H1 (cell line): ENCODE results near the gene DIP2C. TPM values are rescaled to one million over a fixed set of nuclear protein-coding genes. Genes with fewer than 3 reads are reported as not detected.

Experiments
- CTCF ChIA-PET: fragments of 300-600 bp; sonication (Branson Sonifier 250); formaldehyde crosslinking; loops from one replicate; lab custom pipeline; 2021; ENCODE audit not compliant: partially characterized antibody; lab: Charles Lee
- POLR2A ChIA-PET: fragments of 300-600 bp; sonication (Branson Sonifier 250); formaldehyde crosslinking; loops from one replicate; lab custom pipeline; 2021; ENCODE audit warnings: inconsistent platforms; ENCODE audit not compliant: partially characterized antibody; lab: Charles Lee
- DNase-seq, 2 experiments: peaks; one replicate each; pipeline versions ENCODE4 v3.0.0 to v3.0.0-alpha.2; 2010 to 2022; ENCODE audit warnings: low spot score in 2 of 2, low read depth in 1 of 2, mixed read lengths in 1 of 2
- FAIRE-seq: peaks from 2 replicates; lab custom pipeline; 2011; peaks lifted over from hg19 to GRCh38; lab: Jason Lieb, UNC
- H2AFZ ChIP-seq: 2 replicates; pipeline ENCODE4 v1.8.1; 2012; ENCODE audit warnings: low read length, inconsistent platforms
- H2AK5ac ChIP-seq: 2 replicates; pipeline ENCODE4 v1.6.1; 2013; ENCODE audit warnings: low read depth, low read length
- H2BK120ac ChIP-seq: replicated peaks from 2 replicates; pipeline ENCODE3; 2013; ENCODE audit warnings: low read depth, low read length, inconsistent platforms
- H2BK12ac ChIP-seq: 2 replicates; pipeline ENCODE4 v1.6.1; 2013; ENCODE audit warnings: low read depth, low read length
- H2BK15ac ChIP-seq: 2 replicates; pipeline ENCODE4 v1.6.1; 2013; ENCODE audit warnings: low read length
- H2BK20ac ChIP-seq: 2 replicates; pipeline ENCODE4 v1.6.1; 2013; ENCODE audit warnings: low read length
- H2BK5ac ChIP-seq: 2 replicates; pipeline ENCODE4 v1.6.1; 2013; ENCODE audit warnings: low read depth, low read length
- H3K14ac ChIP-seq: 2 replicates; pipeline ENCODE4 v1.6.1; 2013; ENCODE audit warnings: inconsistent platforms; ENCODE audit not compliant: insufficient read length
- H3K18ac ChIP-seq: 2 replicates; pipeline ENCODE4 v1.6.1; 2013; ENCODE audit warnings: low read length; ENCODE audit errors: extremely low read depth
- H3K23ac ChIP-seq: 2 replicates; pipeline ENCODE4 v1.6.1; 2013; ENCODE audit warnings: inconsistent platforms; ENCODE audit not compliant: insufficient read length
- H3K23me2 ChIP-seq: 2 replicates; pipeline ENCODE4 v1.6.1; 2013; ENCODE audit warnings: low read depth, low read length
- H3K27ac ChIP-seq: 2 replicates; pipeline ENCODE4 v1.6.1; 2011; ENCODE audit warnings: low read depth, low read length, inconsistent platforms
- H3K27me3 ChIP-seq, 4 experiments: replicated peaks in 1 of 4; 1 replicate in 1 of 4; 2 replicates in 3 of 4; pipeline versions ENCODE4 v1.6.1 to v1.8.1; 2011 to 2013; ENCODE audit warnings: low read length in 3 of 4, mild to moderate bottlenecking in 3 of 4, inconsistent platforms in 2 of 4, mixed read lengths in 2 of 4, moderate library complexity in 1 of 4; ENCODE audit not compliant: control insufficient read depth in 3 of 4, insufficient read depth in 3 of 4; ENCODE audit errors: extremely low read depth in 1 of 4
- H3K36me3 ChIP-seq, 4 experiments: 2 replicates each; pipeline versions ENCODE4 v1.6.1 to v1.8.1; 2011 to 2013; ENCODE audit warnings: mild to moderate bottlenecking in 4 of 4, low read length in 3 of 4, moderate library complexity in 2 of 4, control low read depth in 1 of 4, inconsistent platforms in 1 of 4; ENCODE audit not compliant: insufficient read depth in 4 of 4, control insufficient read depth in 2 of 4
- H3K4ac ChIP-seq: replicated peaks from 2 replicates; pipeline ENCODE3; 2013; ENCODE audit warnings: low read length, low read depth, mixed read lengths, inconsistent platforms; ENCODE audit not compliant: insufficient read length
- H3K4me1 ChIP-seq, 4 experiments: replicated peaks in 1 of 4; 1 replicate in 1 of 4; 2 replicates in 3 of 4; pipeline versions ENCODE4 v1.6.1 to v1.8.1; 2011 to 2013; ENCODE audit warnings: low read length in 3 of 4, inconsistent platforms in 2 of 4, mixed read lengths in 1 of 4; ENCODE audit not compliant: insufficient read depth in 4 of 4, control insufficient read depth in 3 of 4
- H3K4me2 ChIP-seq, 2 experiments: 2 replicates each; pipeline versions ENCODE4 v1.6.1 to v1.8.1; 2011 to 2013; ENCODE audit warnings: low read depth in 2 of 2, low read length in 2 of 2, control low read depth in 1 of 2, inconsistent platforms in 1 of 2, mild to moderate bottlenecking in 1 of 2; ENCODE audit not compliant: insufficient read depth in 1 of 2
- H3K4me3 ChIP-seq, 4 experiments: fragments of 200-600, 300-600 bp in 1 of 4; sonication (generic), shearing (Covaris generic), sonication (Bioruptor Twin) in 1 of 4; 2 replicates each; pipeline versions ENCODE4 v1.5.1 to v1.8.1; 2011 to 2016; ENCODE audit warnings: low read length in 4 of 4, low read depth in 3 of 4, control low read depth in 2 of 4, inconsistent platforms in 2 of 4, mild to moderate bottlenecking in 2 of 4, mixed read lengths in 1 of 4, moderate library complexity in 1 of 4; ENCODE audit not compliant: insufficient read depth in 2 of 4; ENCODE audit errors: extremely low read depth in 1 of 4
- H3K56ac ChIP-seq: replicated peaks from 2 replicates; pipeline ENCODE3; 2013; ENCODE audit warnings: low read depth, mild to moderate bottlenecking, mixed read lengths, low read length, inconsistent platforms; ENCODE audit not compliant: insufficient read length
- H3K79me1 ChIP-seq: 2 replicates; pipeline ENCODE4 v1.6.1; 2013; ENCODE audit warnings: low read depth, low read length, control low read depth
- H3K79me2 ChIP-seq, 2 experiments: 2 replicates each; pipeline versions ENCODE4 v1.6.1 to v1.8.1; 2012 to 2013; ENCODE audit warnings: low read length in 2 of 2, mild to moderate bottlenecking in 2 of 2, inconsistent platforms in 1 of 2; ENCODE audit not compliant: insufficient read depth in 2 of 2, control insufficient read depth in 1 of 2
- H3K9ac ChIP-seq, 4 experiments: replicated peaks in 1 of 4; 1 replicate in 1 of 4; 2 replicates in 3 of 4; pipeline versions ENCODE4 v1.6.1 to v1.8.1; 2011 to 2013; ENCODE audit warnings: low read depth in 3 of 4, low read length in 3 of 4, control low read depth in 2 of 4, mild to moderate bottlenecking in 2 of 4, moderate library complexity in 2 of 4, inconsistent platforms in 1 of 4; ENCODE audit errors: extremely low read depth in 1 of 4
- H3K9me3 ChIP-seq, 2 experiments: 2 replicates each; pipeline versions ENCODE4 v1.6.1 to v1.8.1; 2012 to 2013; ENCODE audit warnings: mild to moderate bottlenecking in 2 of 2, moderate library complexity in 2 of 2, control low read depth in 1 of 2, inconsistent platforms in 1 of 2, low read depth in 1 of 2, low read length in 1 of 2, mixed read lengths in 1 of 2; ENCODE audit not compliant: insufficient read depth in 2 of 2
- H4K20me1 ChIP-seq, 2 experiments: replicated peaks in 1 of 2; 2 replicates each; pipeline versions ENCODE3 to v1.8.1; 2011 to 2013; ENCODE audit warnings: inconsistent platforms in 2 of 2, low read length in 2 of 2, mild to moderate bottlenecking in 1 of 2; ENCODE audit not compliant: insufficient read depth in 2 of 2, control insufficient read depth in 1 of 2
- H4K5ac ChIP-seq: 2 replicates; pipeline ENCODE4 v1.6.1; 2013; ENCODE audit warnings: low read length, low read depth, mixed read lengths, inconsistent platforms; ENCODE audit not compliant: insufficient read length
- H4K8ac ChIP-seq: 2 replicates; pipeline ENCODE4 v1.8.0; 2013; ENCODE audit warnings: mild to moderate bottlenecking, moderate library complexity, low read length, inconsistent platforms; ENCODE audit not compliant: insufficient read depth; ENCODE audit errors: extremely low read depth
- H4K91ac ChIP-seq: replicated peaks from 2 replicates; pipeline ENCODE3; 2013; ENCODE audit warnings: low read length, mixed read lengths, inconsistent platforms; ENCODE audit not compliant: insufficient read length
- CHD1 ChIP-seq: IDR thresholded peaks from 2 replicates; pipeline ENCODE4 v1.6.1; 2012; ENCODE audit warnings: low read depth, low read length, improper control_type of control experiment
- E2F6 ChIP-seq: IDR thresholded peaks from 2 replicates; pipeline ENCODE4 v1.6.1; 2012; ENCODE audit warnings: inconsistent platforms
- GTF2F1 ChIP-seq: IDR thresholded peaks from 2 replicates; pipeline ENCODE4 v1.6.1; 2012; ENCODE audit warnings: low read depth, low read length, improper control_type of control experiment, borderline replicate concordance
- JUND ChIP-seq: IDR thresholded peaks from 2 replicates; pipeline ENCODE4 v1.6.1; 2011; ENCODE audit warnings: mild to moderate bottlenecking, improper control_type of control experiment, low read length
- KDM5A ChIP-seq: fragments of 200-600 bp; IDR thresholded peaks from 2 replicates; pipeline ENCODE4 v1.7.1; 2012; ENCODE audit warnings: mild to moderate bottlenecking, low read length, inconsistent platforms, mixed read lengths
- MAX ChIP-seq: IDR thresholded peaks from 2 replicates; pipeline ENCODE4 v1.6.1; 2012; ENCODE audit warnings: inconsistent platforms
- PHF8 ChIP-seq: fragments of 200-600 bp; sonication (generic); conservative IDR thresholded peaks from 2 replicates; pipeline ENCODE4 v1.7.1; 2012; ENCODE audit warnings: low read depth, mild to moderate bottlenecking, inconsistent platforms, low read length, moderate library complexity
- RXRA ChIP-seq: IDR thresholded peaks from 2 replicates; pipeline ENCODE4 v1.6.1; 2011; ENCODE audit warnings: low read depth, mild to moderate bottlenecking, low read length, moderate library complexity; ENCODE audit not compliant: insufficient read depth
- SIN3A ChIP-seq, 2 experiments: IDR thresholded peaks in 1 of 2; conservative IDR thresholded peaks in 1 of 2; 2 replicates each; pipeline ENCODE4 v1.6.1; 2011 to 2012; ENCODE audit warnings: low read length in 2 of 2, improper control_type of control experiment in 1 of 2, low read depth in 1 of 2, mild to moderate bottlenecking in 1 of 2
- SP1 ChIP-seq: IDR thresholded peaks from 2 replicates; pipeline ENCODE4 v1.6.1; 2011; ENCODE audit warnings: low read depth, low read length
- SP4 ChIP-seq: IDR thresholded peaks from 2 replicates; pipeline ENCODE4 v1.6.1; 2012; ENCODE audit warnings: low read length, inconsistent platforms
- TAF7 ChIP-seq: optimal IDR thresholded peaks from 2 replicates; pipeline ENCODE3; 2011; ENCODE audit warnings: low read depth, mild to moderate bottlenecking, inconsistent platforms, low read length, moderate library complexity, borderline replicate concordance
- TCF12 ChIP-seq: IDR thresholded peaks from 2 replicates; pipeline ENCODE4 v1.6.1; 2011; ENCODE audit warnings: low read depth, mild to moderate bottlenecking, low read length
- YY1 ChIP-seq: IDR thresholded peaks from 2 replicates; pipeline ENCODE4 v1.6.1; 2011; ENCODE audit warnings: low read depth, mild to moderate bottlenecking, low read length
- WGBS, 2 experiments: shearing (Covaris generic) in 1 of 2; methylation state at CpG; one replicate each; pipeline versions ENCODE4 v1.1.6 to v1.1.7; 2013 to 2015; ENCODE audit warnings: low lambda C conversion rate in 2 of 2, mixed read lengths in 2 of 2, inconsistent platforms in 1 of 2, low coverage in 1 of 2, missing lambda C conversion rate in 1 of 2; ENCODE audit not compliant: insufficient replicate concordance in 2 of 2, insufficient coverage in 1 of 2, insufficient read length in 1 of 2; ENCODE audit errors: extremely low coverage in 1 of 2, missing lambda C conversion rate in 1 of 2; 5-methylcytosine and 5-hydroxymethylcytosine counted together
- polyA plus RNA-seq, 7 experiments: library from polyadenylated mRNA; depleted of rRNA in 3 of 7; stranded (reverse) in 5 of 7; unstranded in 2 of 7; fragments of >200 nt in 5 of 7; fragments of 200-250 nt in 2 of 7; gene quantifications; 1 replicate in 5 of 7; 2 replicates in 1 of 7; 4 replicates in 1 of 7; pipeline versions ENCODE4 v1.2.1 to v1.2.3, GENCODE V29; 2011 to 2013; ENCODE audit warnings: missing spikeins in 2 of 7, mixed read lengths in 2 of 7
- total RNA-seq: library from RNA; stranded (reverse); fragmentation: NEBNext Ultra II Directional; extraction: Animal tissue kit (Norgen Biotek cat#: 25700); gene quantifications from 2 replicates; pipeline ENCODE4 v1.2.1, GENCODE V29; 2021

Gene DIP2C
- total and polyA plus RNA-seq, 2 of the 8 experiments (the other 6 are each of a cell fraction or from before 2014, with no cell fraction given): 3.8 to 9.3 TPM

DNA sequence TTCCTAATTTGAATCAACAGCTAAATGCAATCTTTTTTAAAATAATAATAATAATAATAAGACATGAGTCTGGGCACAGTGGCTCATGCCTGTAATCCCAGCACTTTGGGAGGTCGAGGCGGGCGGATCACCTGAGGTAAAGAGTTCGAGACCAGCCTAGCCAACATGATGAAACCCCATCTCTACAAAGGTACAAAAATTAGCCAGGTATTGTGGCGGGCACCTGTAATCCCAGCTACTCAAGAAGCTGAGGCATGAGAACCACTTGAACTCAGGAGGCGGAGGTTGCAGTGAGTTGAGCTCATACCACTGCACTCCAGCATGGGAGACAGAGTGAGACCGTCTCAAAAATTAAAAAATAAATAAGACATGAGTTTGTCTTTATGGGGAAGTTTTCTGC, 3.9 kb downstream of the DIP2C start:
- ChIA-PET CTCF (interaction anchor here (1.0 kb wide), 1 partner anchor 10 kb away, joined by 4 read pairs; no protein-coding TSS in a partner anchor), POLR2A (interaction anchor here (1.0 kb wide), 2 partner anchors 10 to 24 kb away, joined by 3 read pairs; no protein-coding TSS in a partner anchor)
- no peak overlapping the region for H4K5ac ChIP-seq
- H3K27me3 ChIP-seq: peaks cover 0 to 7% (median 4%) of the 10 kb centered on the region in 4 experiments; a peak in 3 of 7 replicates
- no peak overlapping the region for H2AK5ac ChIP-seq
- H3K4me1 ChIP-seq: peaks cover 0 to 7% (median 3%) of the 10 kb centered on the region in 4 experiments; a peak in 3 of 7 replicates
- H4K91ac ChIP-seq: no peak overlapping the region
- no peak overlapping the region for H4K8ac ChIP-seq
- no peak for FAIRE-seq
- peaks cover 12% of the 10 kb centered on the region for H3K79me1 ChIP-seq
- no peaks in the 10 kb centered on the region for H3K9me3 ChIP-seq
- no peak for TF ChIP-seq CHD1
- no peak for TF ChIP-seq E2F6
- no peak for TF ChIP-seq PHF8
- no peak for TF ChIP-seq YY1
- no peak for TF ChIP-seq JUND
- TF ChIP-seq RXRA: no peak
- no peak for TF ChIP-seq TAF7
- no peak for TF ChIP-seq SP4
- no peak for TF ChIP-seq SP1
- no peak for TF ChIP-seq MAX
- no peak for TF ChIP-seq KDM5A
- TF ChIP-seq GTF2F1: no peak
- TF ChIP-seq SIN3A (conservative IDR thresholded peaks at IDR 0.05 in 1 of 2, IDR thresholded peaks at IDR 0.05 in 1 of 2; ENCODE audit: low read depth in 1 of 2, low read length in 2 of 2): no peak
- no peak for TF ChIP-seq TCF12
- H4K20me1 ChIP-seq: peaks cover 8 to 18% of the 10 kb centered on the region in 2 experiments
- H3K18ac ChIP-seq: no peak overlapping the region
- H3K36me3 ChIP-seq: no peaks in the 10 kb centered on the region
- no peak overlapping the region for H2BK12ac ChIP-seq
- DNase-seq: no peak
- H3K56ac ChIP-seq: no peak overlapping the region
- no peak overlapping the region for H2AFZ ChIP-seq
- H3K14ac ChIP-seq: no peak overlapping the region
- no peak overlapping the region for H3K4me2 ChIP-seq
- no peak overlapping the region for H3K4ac ChIP-seq
- H3K9ac ChIP-seq: no peak overlapping the region
- peaks cover 8% of the 10 kb centered on the region; the same call in 1 of the 2 replicates for H3K23me2 ChIP-seq
- no peak overlapping the region for H3K27ac ChIP-seq
- peaks cover 0 to 47% of the 10 kb centered on the region in 2 experiments; a peak in 2 of 4 replicates for H3K79me2 ChIP-seq
- no peak overlapping the region for H2BK20ac ChIP-seq
- H3K4me3 ChIP-seq: no peak overlapping the region
- no peak overlapping the region for H2BK15ac ChIP-seq
- no peak overlapping the region for H2BK120ac ChIP-seq
- no peak overlapping the region for H3K23ac ChIP-seq
- no peak overlapping the region for H2BK5ac ChIP-seq
- WGBS, 2 experiments: 79% methylated on average over 7 of the region's 7 CpGs; no CpG with 5 or more reads in 1 of the 2 experiments
